ENCODE results near the gene LSP1. TPM values are rescaled to one million over a fixed set of nuclear protein-coding genes. Genes with fewer than 3 reads are reported as not detected.

LSP1 gene
- total and polyA plus RNA-seq, 2 experiments from 2014 or later, result 29.9 to 47.0 TPM

DNA sequence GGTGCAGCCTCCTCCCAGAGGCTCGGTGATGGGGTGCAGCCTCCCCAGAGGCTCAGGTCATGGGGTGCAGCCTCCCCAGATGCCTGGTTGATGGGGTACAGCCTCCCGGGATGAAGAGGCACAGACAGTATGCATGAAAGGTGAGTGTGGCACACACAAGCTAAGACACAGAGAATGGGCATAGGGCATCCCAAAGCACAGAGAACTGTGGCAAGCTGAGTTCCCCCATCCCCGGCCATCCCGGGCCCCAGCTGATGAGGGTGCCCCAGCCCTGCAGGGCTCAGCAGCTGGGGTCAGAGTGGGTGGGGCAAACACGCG, 22.9 kb upstream of the LSP1 start:
- H3K9me3 ChIP-seq (ENCODE audit: low read depth), result no peaks in the 10 kb centered on the region
- TF ChIP-seq, protein P1, sequence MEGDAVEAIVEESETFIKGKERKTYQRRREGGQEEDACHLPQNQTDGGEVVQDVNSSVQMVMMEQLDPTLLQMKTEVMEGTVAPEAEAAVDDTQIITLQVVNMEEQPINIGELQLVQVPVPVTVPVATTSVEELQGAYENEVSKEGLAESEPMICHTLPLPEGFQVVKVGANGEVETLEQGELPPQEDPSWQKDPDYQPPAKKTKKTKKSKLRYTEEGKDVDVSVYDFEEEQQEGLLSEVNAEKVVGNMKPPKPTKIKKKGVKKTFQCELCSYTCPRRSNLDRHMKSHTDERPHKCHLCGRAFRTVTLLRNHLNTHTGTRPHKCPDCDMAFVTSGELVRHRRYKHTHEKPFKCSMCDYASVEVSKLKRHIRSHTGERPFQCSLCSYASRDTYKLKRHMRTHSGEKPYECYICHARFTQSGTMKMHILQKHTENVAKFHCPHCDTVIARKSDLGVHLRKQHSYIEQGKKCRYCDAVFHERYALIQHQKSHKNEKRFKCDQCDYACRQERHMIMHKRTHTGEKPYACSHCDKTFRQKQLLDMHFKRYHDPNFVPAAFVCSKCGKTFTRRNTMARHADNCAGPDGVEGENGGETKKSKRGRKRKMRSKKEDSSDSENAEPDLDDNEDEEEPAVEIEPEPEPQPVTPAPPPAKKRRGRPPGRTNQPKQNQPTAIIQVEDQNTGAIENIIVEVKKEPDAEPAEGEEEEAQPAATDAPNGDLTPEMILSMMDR (IDR thresholded peaks at IDR 0.05; ENCODE audit: poor library complexity), result no peak
- TF ChIP-seq EZH2phosphoT487 (IDR thresholded peaks at IDR 0.05; ENCODE audit: low read depth, severe bottlenecking, unreplicated experiment) (no peak), EZH2 (IDR thresholded peaks at IDR 0.05; ENCODE audit: borderline replicate concordance) (no peak)

GRCh38 chr11:1830322-1831223, 22.3 kb upstream of the LSP1 start:
- peaks cover 79% of the 10 kb centered on the region for H3K4me1 ChIP-seq (ENCODE audit: insufficient read depth)

More for the DNA sequence above, 22.9 kb upstream of the LSP1 start:
- peak overlapping the region; percentile 99 for H3K27ac ChIP-seq
- no peak overlapping the region for H3K4me3 ChIP-seq
- 68% methylated on average over 6 of the region's 6 CpGs for WGBS (ENCODE audit: low lambda C conversion rate, missing lambda C conversion rate)
- no peaks in the 10 kb centered on the region for H3K9me2 ChIP-seq (replicated peaks; ENCODE audit: insufficient read depth)
- peaks cover 76% of the 10 kb centered on the region for H3K4me1 ChIP-seq (ENCODE audit: insufficient read depth)
- no peaks in the 10 kb centered on the region for H4K20me1 ChIP-seq (ENCODE audit: insufficient read depth, poor library complexity, severe bottlenecking)
- DNase-seq (ENCODE audit: low spot score), result no peak
- H3K27me3 ChIP-seq, result no peaks in the 10 kb centered on the region
- H3K36me3 ChIP-seq (replicated peaks; ENCODE audit: insufficient read depth, low read depth), result no peaks in the 10 kb centered on the region
- H3K4me2 ChIP-seq, result peak overlapping the region; percentile 68
- peaks cover 3% of the 10 kb centered on the region for H3K79me2 ChIP-seq
- no peak overlapping the region for H2AFZ ChIP-seq

GRCh38 chr11:1831338-1832210, 21.3 kb upstream of the LSP1 start:
- H3K27ac ChIP-seq, result peak overlapping the region; percentile 99
- H3K27me3 ChIP-seq, result no peaks in the 10 kb centered on the region
- H3K4me3 ChIP-seq, result no peak overlapping the region
- H2AFZ ChIP-seq, result peak overlapping the region; percentile 53
- H3K36me3 ChIP-seq (replicated peaks; ENCODE audit: insufficient read depth, low read depth), result no peaks in the 10 kb centered on the region
- H3K4me1 ChIP-seq (ENCODE audit: insufficient read depth), result peaks cover 79% of the 10 kb centered on the region
- 82% methylated on average over 26 of the region's 26 CpGs for WGBS (ENCODE audit: low lambda C conversion rate, missing lambda C conversion rate)
- DNase-seq (ENCODE audit: low spot score), result no peak
- no peak for TF ChIP-seq EZH2 (IDR thresholded peaks at IDR 0.05; ENCODE audit: borderline replicate concordance)
- no peak for TF ChIP-seq EZH2phosphoT487 (IDR thresholded peaks at IDR 0.05; ENCODE audit: low read depth, severe bottlenecking, unreplicated experiment)
- TF ChIP-seq, protein P1 (IDR thresholded peaks at IDR 0.05; ENCODE audit: poor library complexity), result no peak
- peaks cover 3% of the 10 kb centered on the region for H3K79me2 ChIP-seq
- no peaks in the 10 kb centered on the region for H3K9me2 ChIP-seq (replicated peaks; ENCODE audit: insufficient read depth)
- no peaks in the 10 kb centered on the region for H3K9me3 ChIP-seq (ENCODE audit: low read depth)
- no peaks in the 10 kb centered on the region for H4K20me1 ChIP-seq (ENCODE audit: insufficient read depth, poor library complexity, severe bottlenecking)
- H3K4me2 ChIP-seq, result peak overlapping the region; percentile 68

More at GRCh38 chr11:1830322-1831223, 22.3 kb upstream of the LSP1 start:
- TF ChIP-seq EZH2phosphoT487 (IDR thresholded peaks at IDR 0.05; ENCODE audit: low read depth, severe bottlenecking, unreplicated experiment) (no peak), EZH2 (IDR thresholded peaks at IDR 0.05; ENCODE audit: borderline replicate concordance) (no peak)
- TF ChIP-seq, protein P1 (IDR thresholded peaks at IDR 0.05; ENCODE audit: poor library complexity), result no peak
- H3K9me3 ChIP-seq (ENCODE audit: low read depth), result no peaks in the 10 kb centered on the region
- H3K4me3 ChIP-seq, result no peak overlapping the region
- no peaks in the 10 kb centered on the region for H4K20me1 ChIP-seq (ENCODE audit: insufficient read depth, poor library complexity, severe bottlenecking)
- no peaks in the 10 kb centered on the region for H3K27me3 ChIP-seq
- peak; percentile 90 for DNase-seq (ENCODE audit: low spot score)
- H3K36me3 ChIP-seq (replicated peaks; ENCODE audit: insufficient read depth, low read depth), result no peaks in the 10 kb centered on the region
- H2AFZ ChIP-seq, result no peak overlapping the region
- peak overlapping the region; percentile 68 for H3K4me2 ChIP-seq
- WGBS (ENCODE audit: low lambda C conversion rate, missing lambda C conversion rate), result 36% methylated on average over 33 of the region's 33 CpGs
- H3K9me2 ChIP-seq (replicated peaks; ENCODE audit: insufficient read depth), result no peaks in the 10 kb centered on the region
- H3K27ac ChIP-seq, result peak overlapping the region; percentile 99
- peaks cover 3% of the 10 kb centered on the region for H3K79me2 ChIP-seq
